GM19351 (cell line): Measurements from ENCODE around the gene ZBTB46.

Source experiments
- ATAC-seq: cut with Tn5 transposase; IDR thresholded peaks from one replicate; pipeline ENCODE4 v1.9.1; 2021; ENCODE audit warnings: mild to moderate bottlenecking, moderate library complexity; ENCODE audit not compliant: unreplicated experiment

The ZBTB46 gene

DNA sequence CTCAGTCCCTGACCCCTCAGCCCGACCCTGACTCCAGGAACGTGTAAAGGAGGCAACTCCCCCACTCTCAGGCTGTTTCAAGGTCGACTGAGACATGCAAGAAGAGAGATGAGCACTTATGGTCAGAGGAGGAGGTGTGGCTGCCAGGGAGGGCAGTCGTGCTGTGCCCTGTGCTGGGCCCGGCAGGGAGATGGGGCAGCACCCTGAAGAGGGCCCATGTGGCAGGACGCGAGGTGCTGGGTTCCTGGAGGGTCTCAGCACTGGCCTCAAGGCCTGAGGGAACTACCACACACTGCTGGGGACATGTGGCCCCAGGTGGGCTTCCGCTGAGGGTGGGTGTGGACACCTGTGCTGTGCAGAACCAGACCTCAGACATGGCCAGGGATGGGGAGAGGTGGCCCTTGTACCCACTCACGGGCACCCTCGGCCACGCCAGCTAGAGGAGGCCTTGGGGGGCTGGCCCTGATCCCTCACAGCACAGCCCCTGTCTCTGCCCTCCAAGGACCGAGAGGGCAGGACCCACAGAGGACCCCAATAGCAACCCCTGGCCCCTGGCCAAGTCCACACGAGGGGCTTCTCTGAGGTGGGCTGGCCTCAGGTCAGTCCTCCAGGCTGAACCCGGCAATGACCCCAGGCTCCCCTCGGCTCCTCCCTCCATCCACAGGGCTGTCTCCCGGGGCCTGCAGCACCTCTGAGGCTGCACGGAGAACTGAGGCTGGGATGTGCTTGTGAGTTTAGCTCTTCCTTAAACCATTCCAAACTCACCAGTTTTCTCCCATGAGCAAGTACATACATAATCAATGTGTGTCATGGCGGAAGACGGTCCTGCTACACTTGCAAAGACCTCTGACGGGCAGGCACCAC is 82.8 kb downstream of the ZBTB46 start:
- ATAC-seq, result no peak

DNA sequence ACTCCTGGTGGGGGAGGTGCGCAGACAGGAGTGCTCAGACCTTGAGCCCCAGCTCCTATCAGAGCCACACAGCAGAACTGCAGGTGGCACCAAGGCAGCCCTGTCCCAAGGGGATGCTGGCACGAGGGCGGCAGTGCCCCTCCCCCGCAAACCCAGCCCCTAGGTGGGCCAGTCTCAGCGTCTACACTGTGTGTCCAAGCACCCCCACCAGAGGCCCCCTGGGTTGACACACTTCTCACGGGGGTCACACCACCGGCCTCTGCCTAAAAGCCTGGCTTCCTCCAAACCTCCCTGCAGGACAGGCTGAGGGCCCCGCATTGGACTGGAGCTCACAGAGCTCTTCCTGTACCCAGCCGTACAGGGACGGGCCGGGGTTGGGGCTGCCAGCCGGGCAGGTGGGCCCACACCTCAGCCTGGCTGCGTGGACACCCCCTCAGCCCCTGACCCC is 83.4 kb downstream of the ZBTB46 start:
- no peak for ATAC-seq

DNA sequence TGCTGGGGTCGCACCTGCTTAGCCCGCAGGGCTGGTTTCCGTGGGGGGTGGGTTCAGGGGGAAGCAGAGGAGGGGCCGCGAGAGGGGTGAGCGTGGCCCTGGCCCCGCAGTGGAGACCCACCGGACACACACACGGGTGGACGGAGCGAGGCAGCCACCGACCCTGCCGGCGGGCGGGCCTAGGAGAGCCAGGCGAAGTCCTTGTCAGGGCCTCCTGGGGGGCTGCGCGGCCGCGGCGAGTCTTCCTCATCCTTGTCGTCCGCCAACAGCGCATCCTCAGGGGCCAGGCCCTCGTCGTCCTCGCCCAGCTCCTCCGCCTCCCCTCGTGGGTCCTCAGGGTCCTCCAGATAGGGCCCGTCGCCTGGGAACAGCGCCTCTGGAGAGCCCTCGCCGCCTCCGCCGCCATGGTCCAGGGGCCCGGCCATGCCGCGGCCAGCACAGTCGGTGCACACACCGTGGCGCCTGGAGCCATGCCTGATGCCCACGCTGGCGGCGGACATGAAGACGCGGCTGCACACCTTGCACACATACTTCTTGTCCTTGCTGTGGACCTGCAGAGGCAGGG is 84.2 kb downstream of the ZBTB46 start:
- ATAC-seq, result no peak

DNA sequence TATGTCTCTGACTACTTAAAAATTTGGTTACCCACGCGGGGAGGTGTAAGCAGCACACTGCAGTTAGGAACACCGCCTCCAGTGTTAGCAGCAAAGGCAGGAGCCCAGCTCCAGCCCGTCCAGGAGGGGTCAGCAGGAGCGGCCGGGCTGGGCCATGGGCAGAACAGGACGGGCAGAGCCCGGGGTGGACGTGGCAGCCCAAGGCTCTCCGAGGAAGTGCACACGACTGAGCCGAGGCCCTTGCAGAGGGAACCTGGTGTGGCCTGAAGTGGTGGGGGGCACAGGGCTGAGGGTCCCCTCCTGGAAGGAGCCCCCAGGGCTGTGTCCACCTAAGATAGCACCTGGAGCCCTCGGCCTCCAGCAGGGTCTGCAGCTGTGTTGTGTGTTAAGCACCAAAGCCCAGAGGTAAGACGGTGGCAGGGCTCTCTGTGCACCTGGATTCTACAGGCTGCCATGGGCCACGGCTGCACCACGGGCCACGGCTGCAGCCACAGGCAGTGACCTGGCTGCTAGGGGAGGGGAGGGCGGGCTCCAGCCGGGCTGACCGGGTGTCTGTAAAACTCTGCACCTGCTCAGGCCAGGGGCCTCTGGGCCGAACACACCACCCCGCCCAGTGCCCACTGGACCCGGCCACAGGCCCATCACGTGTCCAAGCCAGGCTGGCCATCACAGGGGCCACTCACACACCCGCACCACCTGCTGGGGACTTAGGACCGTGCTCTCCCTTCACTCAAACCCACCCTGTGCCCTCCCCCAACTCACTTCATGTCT is 84.9 kb downstream of the ZBTB46 start:
- no peak for ATAC-seq

DNA sequence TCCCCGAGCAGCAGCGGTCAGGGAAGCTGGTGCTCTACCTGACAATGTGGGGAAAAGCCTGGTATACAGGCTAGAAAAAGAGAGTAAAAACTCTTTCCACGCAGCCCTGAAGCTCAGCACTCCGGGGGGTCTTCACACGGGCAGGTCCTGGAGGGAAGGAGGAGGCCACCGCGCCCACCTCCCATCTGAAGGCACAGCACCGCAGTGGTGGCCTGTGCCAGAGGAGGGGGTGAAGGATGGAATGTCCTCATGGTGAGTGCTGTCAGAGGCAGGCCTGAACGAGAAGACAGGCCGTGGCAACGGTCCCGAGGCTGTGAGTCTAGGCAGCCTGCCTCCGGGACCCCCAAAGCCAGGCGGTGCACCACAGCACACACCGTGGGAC is 85.6 kb downstream of the ZBTB46 start:
- no peak for ATAC-seq

DNA sequence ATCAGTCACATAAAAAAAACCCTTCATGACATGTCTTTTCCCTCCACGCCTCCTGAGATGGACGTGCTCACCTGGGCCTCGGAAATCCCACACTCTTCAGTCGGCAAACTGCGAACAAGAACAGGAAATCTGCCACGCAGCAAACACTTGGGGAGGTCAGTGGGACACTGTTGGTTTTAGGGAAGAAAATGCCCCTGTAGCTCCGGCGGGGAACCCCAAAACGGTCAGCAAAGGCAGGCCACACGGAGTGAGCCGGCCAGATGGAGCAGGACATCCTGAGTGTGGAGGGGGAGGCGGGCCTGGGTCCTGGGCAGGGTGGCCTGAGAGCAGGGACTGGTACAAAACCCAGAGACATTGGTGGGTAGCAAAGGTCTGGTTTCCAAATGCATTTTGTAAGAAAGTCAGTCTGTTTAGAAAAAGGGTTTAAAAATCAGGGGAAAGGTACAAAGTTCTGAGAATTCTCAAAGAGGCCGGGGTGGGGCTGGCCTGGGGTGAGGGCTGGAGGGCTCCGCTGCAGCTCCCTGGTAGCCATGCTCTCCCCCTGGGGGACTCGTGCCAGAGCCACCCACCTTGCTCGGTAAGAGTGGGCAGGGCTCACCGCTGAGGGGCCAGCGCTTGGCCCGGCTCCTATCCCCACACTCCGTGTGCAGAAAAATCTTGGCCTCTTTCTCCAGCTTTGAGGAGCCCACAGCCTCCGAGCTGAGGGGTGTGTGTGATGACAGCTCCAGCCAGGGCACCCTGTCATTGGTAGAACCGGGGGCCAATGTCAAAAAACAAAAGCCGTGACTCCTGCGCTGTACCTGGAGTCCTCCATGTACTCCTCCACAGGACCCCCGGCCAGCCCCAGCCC is 86.3 kb downstream of the ZBTB46 start:
- no peak for ATAC-seq

DNA sequence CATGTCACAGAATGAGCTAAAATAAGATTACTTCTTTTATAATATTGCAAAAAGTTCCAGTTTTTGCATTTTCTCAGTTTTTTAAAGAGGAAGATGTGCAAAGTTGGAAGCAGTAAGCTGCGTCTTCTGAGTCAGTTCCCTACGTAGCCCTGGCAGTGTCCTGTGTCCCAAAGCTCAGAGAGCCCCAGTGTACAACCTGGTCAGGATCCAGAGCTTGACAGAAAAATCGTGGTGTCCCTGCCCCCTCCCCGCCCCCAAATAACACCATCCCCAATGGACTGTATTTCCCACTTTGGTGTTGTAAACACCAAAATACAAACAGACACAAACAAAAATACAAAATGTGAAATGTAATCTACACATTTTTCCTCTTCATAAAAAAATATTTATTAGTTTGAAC is 86.9 kb downstream of the ZBTB46 start:
- no peak for ATAC-seq

DNA sequence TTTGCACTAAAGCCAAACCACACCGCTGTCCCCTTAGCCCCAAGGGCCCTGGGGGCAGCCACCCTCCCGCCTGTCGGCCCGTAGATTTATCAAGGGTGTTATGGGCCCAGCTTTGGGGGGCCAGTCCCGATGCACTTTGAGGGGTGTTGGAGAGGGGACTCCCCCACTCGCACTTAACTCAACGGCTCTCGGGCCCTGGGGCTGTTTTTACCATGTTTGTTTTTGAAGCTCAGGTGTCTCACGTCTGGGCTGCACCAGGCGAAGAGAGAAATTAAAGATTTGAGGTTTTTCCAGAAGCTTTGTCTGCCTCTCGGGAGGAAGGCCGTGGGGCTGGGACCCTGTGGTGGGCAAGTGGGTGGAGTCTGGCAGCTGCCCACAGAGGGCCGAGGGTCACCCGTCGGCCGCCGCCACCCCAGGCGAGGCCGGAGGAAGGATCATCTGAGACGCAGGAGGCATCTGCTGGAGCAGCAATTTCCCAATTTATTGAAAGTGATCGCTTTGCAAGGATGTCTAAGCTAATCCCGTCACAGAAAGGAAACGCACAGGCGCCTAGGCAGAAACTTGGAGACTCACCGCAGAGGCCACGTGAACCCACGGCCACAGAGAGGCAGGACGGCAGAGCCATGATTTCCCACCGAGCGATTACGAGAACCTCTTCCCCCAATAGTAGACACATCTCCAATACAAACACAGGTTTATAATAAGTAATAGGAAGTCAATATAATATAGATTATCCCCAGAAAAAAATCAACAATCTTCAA is 87.7 kb downstream of the ZBTB46 start:
- ATAC-seq, result no peak

DNA sequence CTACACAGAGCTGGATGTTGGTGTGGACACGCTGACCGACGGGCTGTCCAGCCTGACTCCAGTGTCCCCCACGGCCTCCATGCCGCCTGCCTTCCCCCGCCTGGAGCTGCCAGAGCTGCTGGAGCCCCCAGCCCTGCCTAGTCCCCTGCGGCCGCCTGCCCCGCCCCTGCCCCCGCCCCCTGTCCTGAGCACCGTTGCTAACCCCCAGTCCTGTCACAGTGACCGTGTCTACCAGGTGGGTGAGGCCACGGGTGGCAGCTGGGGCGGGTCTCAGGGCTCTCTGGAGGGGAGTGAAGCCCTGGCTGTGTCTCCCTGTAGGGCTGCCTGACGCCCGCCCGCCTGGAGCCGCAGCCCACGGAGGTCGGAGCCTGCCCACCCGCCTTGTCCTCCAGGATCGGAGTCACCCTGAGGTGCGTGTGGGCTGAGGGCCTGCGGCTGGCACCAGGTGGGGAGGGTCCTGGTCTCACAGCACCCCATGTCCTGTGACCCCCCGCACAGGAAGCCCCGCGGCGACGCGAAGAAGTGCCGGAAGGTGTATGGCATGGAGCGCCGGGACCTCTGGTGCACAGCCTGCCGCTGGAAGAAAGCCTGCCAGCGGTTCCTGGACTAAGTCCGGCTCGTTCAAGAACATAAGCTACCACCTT is 88.6 kb downstream of the ZBTB46 start:
- ATAC-seq, result no peak

DNA sequence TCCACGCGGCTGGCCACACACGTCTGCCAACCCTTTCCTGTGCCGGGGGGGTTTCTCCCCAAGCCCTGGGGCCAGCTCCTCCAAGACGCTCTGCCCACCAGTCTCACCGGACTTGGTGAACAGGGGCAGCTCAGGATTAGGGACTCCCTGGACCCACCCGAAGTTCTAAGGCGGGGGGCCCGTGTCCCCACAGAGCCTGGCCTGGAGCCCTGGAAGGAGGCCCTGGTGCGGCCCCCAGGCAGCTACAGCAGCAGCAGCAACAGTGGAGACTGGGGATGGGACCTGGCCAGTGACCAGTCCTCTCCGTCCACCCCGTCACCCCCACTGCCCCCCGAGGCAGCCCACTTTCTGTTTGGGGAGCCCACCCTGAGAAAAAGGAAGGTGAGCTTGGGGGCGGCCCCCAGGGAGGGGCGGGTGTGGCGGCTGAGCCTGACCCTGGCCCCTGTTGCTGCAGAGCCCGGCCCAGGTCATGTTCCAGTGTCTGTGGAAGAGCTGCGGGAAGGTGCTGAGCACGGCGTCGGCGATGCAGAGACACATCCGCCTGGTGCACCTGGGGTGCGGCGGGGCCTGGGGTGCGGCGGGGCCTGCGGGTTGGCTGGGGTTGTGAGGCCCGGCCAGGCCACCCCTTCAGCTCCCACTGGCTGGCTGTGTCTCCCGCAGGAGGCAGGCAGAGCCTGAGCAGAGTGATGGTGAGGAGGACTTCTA is 89.2 kb downstream of the ZBTB46 start:
- ATAC-seq, result no peak

DNA sequence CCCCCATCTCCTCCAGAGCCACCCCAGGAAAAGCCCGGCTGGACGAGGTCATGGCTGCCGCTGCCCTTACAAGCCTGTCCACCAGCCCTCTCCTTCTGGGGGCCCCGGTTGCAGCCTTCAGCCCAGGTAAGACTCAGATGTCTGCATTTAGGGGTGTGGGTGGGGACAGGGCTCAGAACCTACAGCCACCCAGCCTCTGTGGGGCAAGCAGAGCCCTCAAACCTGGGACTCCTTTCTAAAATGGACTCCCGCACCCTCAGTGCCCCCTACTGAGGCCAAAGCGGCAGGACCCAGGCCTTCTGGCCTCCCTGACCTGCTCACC is 89.7 kb downstream of the ZBTB46 start:
- ATAC-seq, result no peak

DNA sequence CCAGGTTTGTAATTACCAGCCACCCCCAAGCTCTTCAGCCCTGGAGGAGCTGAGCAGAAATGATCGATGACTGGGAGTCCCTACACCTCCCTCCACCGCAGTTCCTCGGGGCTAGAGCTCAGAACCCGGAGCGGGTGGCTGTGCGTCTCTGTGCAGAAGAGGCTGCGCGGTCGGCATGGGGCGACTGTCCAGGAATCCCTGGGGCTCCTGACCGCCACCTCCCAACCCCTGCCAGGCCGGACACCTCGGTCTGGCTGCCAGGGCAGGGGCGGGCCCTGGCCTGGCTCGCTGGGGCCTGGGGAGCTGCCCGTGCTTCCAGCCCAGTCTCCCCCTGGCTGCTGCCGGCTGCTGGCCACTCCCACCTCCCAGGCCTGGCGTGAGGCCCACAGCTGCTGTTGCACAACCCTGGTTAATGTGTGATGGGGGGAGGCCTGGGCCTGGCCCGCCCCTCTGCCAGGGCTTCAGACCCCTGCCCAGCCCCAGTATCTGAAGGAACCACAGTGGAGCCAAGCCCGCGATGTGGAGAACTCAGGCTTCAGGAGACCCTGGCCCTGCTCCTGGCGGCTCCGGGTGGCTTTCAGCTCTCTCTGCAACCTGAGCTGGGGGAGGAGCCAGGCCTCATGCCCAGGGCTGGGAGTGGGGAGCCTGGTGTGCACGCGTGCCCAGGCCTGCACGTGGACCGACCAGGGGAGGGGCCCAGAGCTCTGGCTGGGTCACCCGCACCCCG is 90.3 kb downstream of the ZBTB46 start:
- ATAC-seq, result no peak

DNA sequence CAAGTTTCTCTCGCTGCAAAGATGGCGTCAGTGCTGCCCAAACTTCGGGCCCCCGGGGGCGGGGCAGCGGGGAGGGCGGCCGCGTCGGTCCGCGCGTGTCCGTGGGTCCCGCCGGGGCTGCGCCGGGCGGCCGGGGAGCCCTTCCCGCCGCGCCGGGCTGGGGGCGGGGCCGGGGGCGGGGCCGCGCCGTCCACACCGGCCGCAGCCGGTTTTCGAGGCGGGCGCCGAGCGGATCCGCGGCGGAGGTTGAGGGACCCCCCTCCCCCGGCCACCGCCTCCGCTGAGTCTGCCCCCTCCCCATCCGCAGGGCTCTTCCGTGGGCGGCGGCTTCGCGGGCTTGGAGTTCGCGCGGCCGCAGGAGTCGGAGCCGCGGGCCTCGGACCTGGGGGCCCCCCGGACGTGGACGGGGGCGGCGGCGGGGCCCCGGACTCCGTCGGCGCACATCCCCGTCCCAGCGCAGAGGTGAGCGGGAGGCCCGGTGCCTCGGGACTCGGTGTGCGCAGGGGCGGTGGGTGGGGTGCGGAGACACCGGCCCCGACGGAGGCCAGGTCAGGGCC is 90.9 kb downstream of the ZBTB46 start:
- peak; percentile 26 for ATAC-seq

DNA sequence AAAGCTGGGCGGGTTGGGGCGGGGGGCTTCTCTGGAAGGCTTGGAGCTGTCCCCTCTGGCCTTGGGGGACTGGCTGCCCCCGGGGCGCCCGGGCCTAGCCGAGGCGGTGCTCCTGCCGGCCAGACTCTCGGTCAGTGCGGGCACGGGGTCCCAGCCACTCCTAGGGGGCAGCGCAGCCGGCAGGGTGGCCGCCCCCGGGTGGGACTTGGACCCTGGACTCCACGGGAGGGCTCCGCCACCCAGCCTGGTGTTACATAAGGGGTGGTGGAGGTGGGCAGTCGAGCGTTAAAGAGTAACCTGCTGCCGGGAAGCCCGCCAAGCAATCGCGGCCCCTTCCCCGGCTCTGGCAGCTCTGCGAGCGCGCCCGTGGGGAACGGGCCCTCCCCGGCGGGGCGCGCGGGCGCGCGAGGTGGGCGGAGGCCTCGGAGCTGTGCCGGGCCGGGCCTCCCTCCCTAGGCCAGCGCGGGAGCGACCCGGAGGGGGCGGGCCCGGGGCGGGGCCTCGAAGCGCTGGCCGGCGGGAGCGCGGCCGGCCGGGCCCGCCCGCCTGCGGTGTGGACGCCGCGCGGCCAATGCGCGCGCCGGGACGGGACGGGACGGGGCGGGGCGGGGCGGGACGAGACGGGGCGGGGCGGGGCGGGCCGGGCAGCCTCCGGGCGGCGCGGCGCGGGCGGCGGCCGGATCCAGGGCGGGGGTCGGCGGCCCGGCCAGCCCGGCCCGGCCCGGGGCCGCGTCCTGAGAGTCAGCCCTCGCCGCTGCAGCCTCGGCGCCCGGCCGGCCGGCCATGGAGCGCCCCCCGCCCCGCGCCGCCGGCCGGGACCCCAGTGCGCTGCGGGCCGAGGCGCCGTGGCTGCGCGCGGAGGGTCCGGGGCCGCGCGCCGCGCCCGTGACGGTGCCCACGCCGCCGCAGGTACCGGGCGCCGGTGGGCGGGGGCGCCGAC is 91.7 kb downstream of the ZBTB46 start, which contains the start of gene SLC2A4RG:
Gene SLC2A4RG (plus strand): TSS at position 647 of the 940 bp plus-strand sequence. CDS start 137 bp downstream, at position 784.
- peak; percentile 50 for ATAC-seq

DNA sequence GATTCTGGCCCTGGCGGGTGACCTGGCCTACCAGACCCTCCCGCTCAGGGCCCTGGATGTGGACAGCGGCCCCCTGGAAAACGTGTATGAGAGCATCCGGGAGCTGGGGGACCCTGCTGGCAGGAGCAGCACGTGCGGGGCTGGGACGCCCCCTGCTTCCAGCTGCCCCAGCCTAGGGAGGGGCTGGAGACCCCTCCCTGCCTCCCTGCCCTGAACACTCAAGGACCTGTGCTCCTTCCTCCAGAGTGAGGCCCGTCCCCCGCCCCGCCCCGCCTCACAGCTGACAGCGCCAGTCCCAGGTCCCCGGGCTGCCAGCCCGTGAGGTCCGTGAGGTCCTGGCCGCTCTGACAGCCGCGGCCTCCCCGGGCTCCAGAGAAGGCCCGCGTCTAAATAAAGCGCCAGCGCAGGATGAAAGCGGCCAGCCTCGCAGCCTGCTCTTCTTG is 92.4 kb downstream of the ZBTB46 start:
- no peak for ATAC-seq

DNA sequence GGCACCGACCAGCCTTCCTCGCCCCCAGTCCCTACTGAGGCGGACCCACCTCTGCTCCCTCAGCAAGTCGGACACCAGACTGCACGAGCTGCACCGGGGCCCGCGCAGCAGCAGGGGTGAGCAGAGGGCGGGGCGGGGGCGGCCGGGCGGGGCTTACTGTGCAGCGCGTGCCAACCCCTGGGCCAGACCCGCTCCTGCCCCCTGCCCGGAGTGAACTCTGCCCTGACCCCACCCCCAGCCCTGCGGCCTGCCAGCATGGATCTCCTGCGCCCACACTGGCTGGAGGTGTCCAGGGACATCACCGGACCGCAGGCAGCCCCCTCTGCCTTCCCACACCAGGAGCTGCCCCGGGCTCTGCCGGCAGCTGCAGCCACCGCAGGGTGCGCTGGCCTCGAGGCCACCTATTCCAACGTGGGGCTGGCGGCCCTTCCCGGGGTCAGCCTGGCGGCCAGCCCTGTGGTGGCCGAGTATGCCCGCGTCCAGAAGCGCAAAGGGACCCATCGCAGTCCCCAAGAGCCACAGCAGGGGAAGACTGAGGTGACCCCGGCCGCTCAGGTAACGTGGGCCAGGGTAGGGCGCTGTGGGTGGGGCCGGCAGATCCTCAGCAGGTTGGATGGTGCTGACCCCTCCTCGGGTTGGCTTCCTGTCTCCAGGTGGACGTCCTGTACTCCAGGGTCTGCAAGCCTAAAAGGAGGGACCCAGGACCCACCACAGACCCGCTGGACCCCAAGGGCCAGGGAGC is 92.9 kb downstream of the ZBTB46 start:
- no peak for ATAC-seq

DNA sequence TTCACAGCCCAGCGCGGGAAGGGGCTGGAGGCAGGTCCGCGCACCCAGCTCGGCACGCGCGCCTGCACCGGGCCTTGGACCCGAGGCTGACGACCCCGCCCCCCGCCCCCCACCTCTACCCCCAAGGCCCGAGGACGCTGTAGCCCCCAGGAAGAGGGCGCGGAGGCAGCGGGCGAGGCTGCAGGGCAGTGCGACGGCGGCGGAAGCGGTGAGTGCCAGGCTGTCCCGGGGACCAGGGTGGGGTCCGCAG is 93.4 kb downstream of the ZBTB46 start:
- ATAC-seq, result no peak
